ENCODE measurements around the gene STK32B.

DNA sequence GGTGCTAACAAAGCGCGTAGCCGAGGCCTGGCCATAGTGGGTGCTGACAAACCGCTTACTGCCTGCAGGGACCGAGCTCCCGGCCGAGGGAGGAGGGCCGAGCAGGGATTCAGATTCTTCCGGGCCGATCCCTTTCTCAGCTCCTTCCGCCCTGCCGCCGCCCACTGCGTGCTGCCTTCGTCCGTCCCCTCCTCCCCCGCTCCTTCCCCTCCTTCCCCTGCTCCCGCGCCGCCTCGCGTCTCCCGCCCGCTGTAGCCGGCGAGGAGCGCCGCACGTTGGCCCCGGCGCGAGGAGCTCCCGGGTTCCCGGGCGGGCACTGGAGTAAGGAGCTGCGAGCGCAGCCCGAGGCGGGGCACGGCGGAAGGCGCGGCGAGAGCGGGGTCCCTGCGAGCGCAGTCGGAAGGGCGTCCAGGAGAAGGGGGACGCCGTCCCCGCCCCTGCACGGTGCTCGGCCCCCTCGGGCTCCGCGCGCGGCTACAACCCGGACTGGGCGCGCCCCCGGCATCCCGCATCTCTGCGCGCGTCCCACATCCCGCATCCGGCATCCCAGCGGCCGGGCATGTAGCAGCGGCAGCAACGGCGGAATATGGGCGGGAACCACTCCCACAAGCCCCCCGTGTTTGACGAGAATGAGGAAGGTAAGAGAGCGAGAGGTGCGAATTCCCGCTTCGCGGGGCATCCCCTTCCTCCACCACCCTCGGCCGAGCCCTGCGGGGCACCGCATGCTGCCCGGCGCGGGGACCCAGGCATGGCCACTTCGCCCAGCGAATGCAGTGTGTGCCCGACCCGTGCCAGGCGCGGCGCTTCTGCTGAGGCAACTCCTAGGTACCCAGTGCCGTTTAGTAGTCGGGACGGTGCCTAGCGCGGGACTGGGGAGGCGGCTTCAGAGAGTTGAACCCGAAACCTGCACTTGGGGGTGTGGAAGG lies at the start of gene STK32B:
- TF ChIP-seq, protein P1, sequence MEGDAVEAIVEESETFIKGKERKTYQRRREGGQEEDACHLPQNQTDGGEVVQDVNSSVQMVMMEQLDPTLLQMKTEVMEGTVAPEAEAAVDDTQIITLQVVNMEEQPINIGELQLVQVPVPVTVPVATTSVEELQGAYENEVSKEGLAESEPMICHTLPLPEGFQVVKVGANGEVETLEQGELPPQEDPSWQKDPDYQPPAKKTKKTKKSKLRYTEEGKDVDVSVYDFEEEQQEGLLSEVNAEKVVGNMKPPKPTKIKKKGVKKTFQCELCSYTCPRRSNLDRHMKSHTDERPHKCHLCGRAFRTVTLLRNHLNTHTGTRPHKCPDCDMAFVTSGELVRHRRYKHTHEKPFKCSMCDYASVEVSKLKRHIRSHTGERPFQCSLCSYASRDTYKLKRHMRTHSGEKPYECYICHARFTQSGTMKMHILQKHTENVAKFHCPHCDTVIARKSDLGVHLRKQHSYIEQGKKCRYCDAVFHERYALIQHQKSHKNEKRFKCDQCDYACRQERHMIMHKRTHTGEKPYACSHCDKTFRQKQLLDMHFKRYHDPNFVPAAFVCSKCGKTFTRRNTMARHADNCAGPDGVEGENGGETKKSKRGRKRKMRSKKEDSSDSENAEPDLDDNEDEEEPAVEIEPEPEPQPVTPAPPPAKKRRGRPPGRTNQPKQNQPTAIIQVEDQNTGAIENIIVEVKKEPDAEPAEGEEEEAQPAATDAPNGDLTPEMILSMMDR (IDR thresholded peaks at IDR 0.05), result no peak
- TF ChIP-seq POLR2A (IDR thresholded peaks at IDR 0.05), result no peak

Measured in lower leg skin (tissue), 3 donors.